ENCODE results near the gene SH3RF3. TPM values are rescaled to one million over a fixed set of nuclear protein-coding genes. Genes with fewer than 3 reads are reported as not detected.

SH3RF3 gene
- total and polyA plus RNA-seq, 4 donors = 2.9 to 9.7 (median 8.6) TPM

- H3K4me3 ChIP-seq = no peak overlapping the region
- WGBS, 2 donors = 68 to 80% methylated on average over 6 of the region's 6 CpGs
- ATAC-seq (ENCODE audit: insufficient read depth, low FRiP score) (no peak), DNase-seq (no peak)
- H3K9ac ChIP-seq (ENCODE audit: insufficient read depth in 1 of 2, low read length in 2 of 2) = no peak overlapping the region
- H3K27ac ChIP-seq (ENCODE audit: low read depth in 1 of 2, low read length in 1 of 2) = no peak overlapping the region
- no peaks in the 10 kb centered on the region for H3K36me3 ChIP-seq (ENCODE audit: control insufficient read depth in 4 of 4, insufficient read depth in 4 of 4, low read length in 4 of 4)
- H3K27me3 ChIP-seq (ENCODE audit: control insufficient read depth in 3 of 3, insufficient read depth in 3 of 3, low read length in 2 of 3) = peaks cover 0 to 4% (median 3%) of the 10 kb centered on the region in 3 donors
- peaks cover 0 to 5% (median 0%) of the 10 kb centered on the region in 5 donors for H3K4me1 ChIP-seq (ENCODE audit: control insufficient read depth in 5 of 5, insufficient read depth in 5 of 5, low read length in 5 of 5)
- no peak for TF ChIP-seq CTCF (IDR thresholded peaks at IDR 0.05; ENCODE audit: control extremely low read depth, extremely low read depth)
- no peaks in the 10 kb centered on the region for H3K9me3 ChIP-seq (ENCODE audit: control insufficient read depth in 4 of 4, insufficient read depth in 3 of 4, low read length in 3 of 4)
Observed at GRCh38 chr2:109137616-109138015, 8.6 kb downstream of the SH3RF3 start.

GRCh38 chr2:109138449-109138848 is 9.4 kb downstream of the SH3RF3 start:
- no peak overlapping the region for H3K9ac ChIP-seq (ENCODE audit: insufficient read depth in 1 of 2, low read length in 2 of 2)
- WGBS, 2 donors = 21 to 45% methylated on average over 2 of the region's 2 CpGs
- no peak overlapping the region for H3K4me3 ChIP-seq
- ATAC-seq (ENCODE audit: insufficient read depth, low FRiP score) (no peak), DNase-seq (peak in 2 of 3 donors; percentile 37 to 44)
- peaks cover 0 to 3% (median 2%) of the 10 kb centered on the region in 3 donors for H3K27me3 ChIP-seq (ENCODE audit: control insufficient read depth in 3 of 3, insufficient read depth in 3 of 3, low read length in 2 of 3)
- peaks cover 0 to 5% (median 0%) of the 10 kb centered on the region in 5 donors for H3K4me1 ChIP-seq (ENCODE audit: control insufficient read depth in 5 of 5, insufficient read depth in 5 of 5, low read length in 5 of 5)
- no peak for TF ChIP-seq CTCF (IDR thresholded peaks at IDR 0.05; ENCODE audit: control extremely low read depth, extremely low read depth)
- no peaks in the 10 kb centered on the region for H3K9me3 ChIP-seq (ENCODE audit: control insufficient read depth in 4 of 4, insufficient read depth in 3 of 4, low read length in 3 of 4)
- no peaks in the 10 kb centered on the region for H3K36me3 ChIP-seq (ENCODE audit: control insufficient read depth in 4 of 4, insufficient read depth in 4 of 4, low read length in 4 of 4)
- no peak overlapping the region for H3K27ac ChIP-seq (ENCODE audit: low read depth in 1 of 2, low read length in 1 of 2)

GRCh38 chr2:109139002-109139401 is 10.0 kb downstream of the SH3RF3 start:
- no peak for ATAC-seq (ENCODE audit: insufficient read depth, low FRiP score)
- 94 to 96% methylated on average over 4 of the region's 4 CpGs for WGBS, 2 donors
- no peak for TF ChIP-seq CTCF (IDR thresholded peaks at IDR 0.05; ENCODE audit: control extremely low read depth, extremely low read depth)

GRCh38 chr2:109139865-109140396 is 10.9 kb downstream of the SH3RF3 start:
- Histone ChIP-seq H3K9me3 (ENCODE audit: control insufficient read depth in 4 of 4, insufficient read depth in 3 of 4, low read length in 3 of 4) (no peaks in the 10 kb centered on the region), H3K9ac (ENCODE audit: insufficient read depth in 1 of 2, low read length in 2 of 2) (no peak overlapping the region), H3K36me3 (ENCODE audit: control insufficient read depth in 4 of 4, insufficient read depth in 4 of 4, low read length in 4 of 4) (no peaks in the 10 kb centered on the region), H3K4me1 (ENCODE audit: control insufficient read depth in 5 of 5, insufficient read depth in 5 of 5, low read length in 5 of 5) (peaks cover 0 to 5% (median 0%) of the 10 kb centered on the region in 5 donors), H3K27me3 (ENCODE audit: control insufficient read depth in 3 of 3, insufficient read depth in 3 of 3, low read length in 2 of 3) (peaks cover 0 to 2% (median 0%) of the 10 kb centered on the region in 3 donors), H3K27ac (ENCODE audit: low read depth in 1 of 2, low read length in 1 of 2) (no peak overlapping the region), H3K4me3 (no peak overlapping the region)
- no peak for ATAC-seq (ENCODE audit: insufficient read depth, low FRiP score)
- WGBS, 2 donors = 94 to 95% methylated on average over 10 of the region's 10 CpGs
- no peak for TF ChIP-seq CTCF (IDR thresholded peaks at IDR 0.05; ENCODE audit: control extremely low read depth, extremely low read depth)
- no peak for DNase-seq

More at GRCh38 chr2:109139002-109139401, 10.0 kb downstream of the SH3RF3 start:
- Histone ChIP-seq H3K4me1 (ENCODE audit: control insufficient read depth in 5 of 5, insufficient read depth in 5 of 5, low read length in 5 of 5) (peaks cover 0 to 5% (median 0%) of the 10 kb centered on the region in 5 donors), H3K27ac (ENCODE audit: low read depth in 1 of 2, low read length in 1 of 2) (no peak overlapping the region), H3K27me3 (ENCODE audit: control insufficient read depth in 3 of 3, insufficient read depth in 3 of 3, low read length in 2 of 3) (peaks cover 0 to 2% (median 0%) of the 10 kb centered on the region in 3 donors), H3K9ac (ENCODE audit: insufficient read depth in 1 of 2, low read length in 2 of 2) (no peak overlapping the region), H3K36me3 (ENCODE audit: control insufficient read depth in 4 of 4, insufficient read depth in 4 of 4, low read length in 4 of 4) (no peaks in the 10 kb centered on the region), H3K9me3 (ENCODE audit: control insufficient read depth in 4 of 4, insufficient read depth in 3 of 4, low read length in 3 of 4) (no peaks in the 10 kb centered on the region), H3K4me3 (no peak overlapping the region)
- no peak for DNase-seq

All from lung (tissue), 12 donors.